Upper lobe of left lung (tissue), 4 donors: ENCODE data around the gene LZTS2.

Source experiments
- CTCF ChIP-seq, 6 experiments: fragments of 450-650 bp in 4 of 6; fragments of 200-600 bp in 2 of 6; sonication (generic) in 2 of 6; IDR thresholded peaks; one replicate each; pipeline ENCODE4 v1.5.1; 2016 to 2019; ENCODE audit warnings: antibody characterized with exemption in 6 of 6
- POLR2A ChIP-seq, 4 donors: fragments of 450-650 bp; IDR thresholded peaks; one replicate each; pipeline ENCODE4 v1.5.1; 2016 to 2017; ENCODE audit warnings: antibody characterized with exemption in 4 of 4, mild to moderate bottlenecking in 2 of 4
- POLR2AphosphoS5 ChIP-seq, 2 donors: sonication (generic); formaldehyde crosslinking; IDR thresholded peaks; one replicate each; pipeline ENCODE4 v1.5.1; 2017; ENCODE audit warnings: antibody characterized with exemption in 2 of 2

- no peak for TF ChIP-seq CTCF (IDR thresholded peaks at IDR 0.05)
- TF ChIP-seq POLR2A (IDR thresholded peaks at IDR 0.05): no peak
- TF ChIP-seq POLR2AphosphoS5 (IDR thresholded peaks at IDR 0.05): no peak
Observed at GRCh38 chr10:100986623-100986951, 13.0 kb upstream of the LZTS2 start.
